GM11168 (cell line): ENCODE results near the gene MYL12A.
"Not testable (repeated sequence)": the region's sequence is repeated elsewhere in the genome, so short reads cannot be mapped to it uniquely, and the experiment has no call there.

Experiments
- in situ Hi-C: fragments of 300-500 bp; cut with MboI; formaldehyde crosslinking; loops from one replicate; pipeline ENCODE4 v1.12.0; 2022; ENCODE audit warnings: low sequenced_read_pairs; ENCODE audit not compliant: unreplicated experiment

Gene MYL12A

DNA sequence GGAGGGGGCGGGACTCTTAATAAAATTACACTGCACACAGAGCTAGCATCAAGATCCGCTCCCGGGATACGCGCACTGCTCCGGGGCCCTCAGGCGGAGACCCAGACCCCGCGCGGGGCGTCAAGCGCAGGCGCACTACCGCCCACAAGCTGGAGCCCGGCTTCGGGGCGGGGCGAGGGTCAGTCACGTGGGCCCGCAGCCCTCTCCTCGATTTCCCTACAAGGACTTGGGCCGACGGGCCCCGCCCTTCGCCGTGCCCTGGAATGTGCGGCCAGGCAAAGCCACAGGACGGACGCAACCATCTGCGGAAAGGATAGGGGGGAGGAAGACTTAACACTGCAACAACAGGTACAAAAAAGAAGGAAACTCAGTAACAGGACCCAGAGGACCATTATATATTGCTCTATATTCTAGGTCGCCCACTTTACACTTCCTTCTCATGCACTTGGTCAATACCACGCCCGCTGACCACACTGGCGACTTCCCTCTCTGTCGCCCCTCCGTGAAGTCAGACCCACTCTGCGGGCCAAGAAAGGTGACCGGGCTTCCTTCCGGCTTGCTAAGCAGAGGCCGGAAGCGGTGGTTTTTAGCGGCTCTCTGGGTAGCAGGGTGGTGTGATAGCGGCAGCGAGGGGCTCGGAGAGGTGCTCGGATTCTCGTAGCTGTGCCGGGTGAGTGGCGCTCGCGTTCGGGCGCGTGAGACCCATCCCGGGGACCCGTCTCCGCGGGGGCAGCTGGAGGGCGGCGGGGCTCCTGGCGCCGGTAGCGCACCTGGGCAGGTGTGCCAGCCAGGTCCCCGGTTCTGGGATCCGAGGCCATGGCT lies at the start of gene MYL12A:
Gene MYL12A, plus strand, starts transcription at position 562 of the 822 bp plus-strand sequence. CDS start 5,447 bp downstream, outside the sequence.
- in situ Hi-C loops = loop anchor here (5.0 to 25.0 kb wide), 3 partner anchors 253 to 660 kb away; no protein-coding TSS in a partner anchor

DNA sequence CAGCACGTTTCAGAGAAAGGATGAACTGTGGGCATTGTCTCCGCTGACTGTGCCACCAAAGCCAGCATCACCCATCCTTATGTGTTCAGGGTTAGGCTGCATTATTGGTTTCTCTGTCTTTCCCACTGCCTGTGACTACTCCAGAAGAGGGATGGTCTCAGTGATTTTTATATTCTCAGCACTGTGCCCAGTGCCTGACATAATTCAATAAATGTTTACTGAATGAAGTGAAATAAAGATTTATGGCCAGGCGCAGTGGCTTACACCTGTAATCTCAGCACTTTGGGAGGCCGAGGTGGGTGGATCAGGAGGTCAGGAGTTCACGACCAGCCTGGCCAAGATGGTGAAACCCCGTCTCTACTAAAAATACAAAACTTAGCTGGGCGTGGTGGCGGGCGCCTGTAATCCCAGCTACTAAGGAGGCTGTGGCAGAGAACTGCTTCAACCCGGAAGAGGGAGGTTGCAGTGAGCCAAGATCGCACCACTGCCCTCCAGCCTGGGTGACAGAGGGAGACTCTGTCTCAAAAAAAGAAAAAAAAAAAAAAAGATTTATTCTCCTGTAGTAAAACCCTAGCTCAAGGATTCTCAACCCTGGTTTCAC lies 49.2 kb upstream of the MYL12A start:
- in situ Hi-C loops = not testable (repeated sequence)

DNA sequence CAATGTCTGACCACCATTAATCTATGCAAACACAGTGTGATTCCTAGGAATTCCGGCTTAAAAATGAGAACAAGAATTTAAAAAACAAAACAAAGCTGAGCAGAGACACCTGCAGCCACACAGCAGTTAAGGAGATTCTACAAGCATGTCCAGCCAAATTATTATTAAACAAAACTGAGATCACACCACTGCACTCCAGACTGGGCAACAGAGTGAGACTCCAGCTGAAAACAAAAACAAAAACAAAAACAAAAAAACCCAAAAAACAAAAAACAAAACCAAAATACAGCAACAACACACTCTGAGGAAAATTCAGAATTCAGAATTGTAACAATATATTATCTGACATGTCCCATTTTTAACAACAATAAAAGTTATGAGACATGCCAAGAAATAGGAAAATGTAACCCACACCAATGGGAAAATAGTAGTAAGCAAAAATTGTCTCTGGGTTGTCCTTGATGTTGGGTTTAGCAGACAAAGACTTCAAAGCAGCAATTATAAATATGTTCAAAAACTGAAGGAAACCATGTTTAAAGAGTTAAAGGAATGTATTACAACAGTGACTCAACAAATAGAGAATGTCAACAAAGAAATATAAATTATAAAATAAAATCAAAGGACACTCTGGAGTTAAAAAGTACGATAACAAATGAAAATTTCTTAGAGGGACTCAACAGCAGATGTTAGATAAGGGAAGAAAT lies 47.5 kb upstream of the MYL12A start:
- in situ Hi-C loops = no loop called here

DNA sequence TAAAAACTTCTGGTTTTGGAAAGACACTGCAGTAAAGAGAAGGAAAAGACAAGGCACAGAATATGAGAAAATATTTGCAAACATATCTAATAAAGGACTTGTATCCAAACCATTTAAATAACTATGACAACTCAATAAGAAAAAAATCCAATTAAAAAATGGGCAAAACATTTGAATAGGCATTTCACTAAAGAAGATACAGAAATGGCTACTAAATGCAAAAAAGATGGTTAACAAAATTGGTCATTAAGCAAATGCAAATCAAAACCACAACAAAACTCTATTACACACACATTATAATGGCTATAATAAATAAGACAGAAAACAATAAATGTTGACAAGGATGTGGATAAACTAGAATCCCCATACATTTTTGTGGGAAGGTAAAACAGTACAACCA lies 42.4 kb upstream of the MYL12A start:
- in situ Hi-C loops = no loop called here

DNA sequence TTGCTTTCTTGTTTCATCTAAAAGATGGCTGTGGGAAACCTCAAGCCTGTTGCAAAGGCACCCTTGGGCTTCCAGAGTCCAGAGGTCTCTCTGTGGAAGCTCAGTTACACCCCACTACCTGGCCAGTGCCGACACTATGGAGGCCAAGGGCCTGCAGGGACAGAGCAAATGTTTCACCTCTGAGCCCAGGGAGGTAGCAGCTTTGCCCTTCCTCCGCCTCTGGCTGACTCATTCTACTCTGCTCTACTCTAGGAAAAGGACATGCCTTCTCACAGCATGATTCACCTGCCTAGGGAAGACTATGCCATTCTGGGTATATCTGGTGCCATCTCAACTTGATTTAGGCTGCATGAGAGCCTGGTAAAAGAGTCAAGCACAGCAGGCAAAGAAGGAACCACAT lies 40.0 kb upstream of the MYL12A start:
- in situ Hi-C loops = no loop called here

DNA sequence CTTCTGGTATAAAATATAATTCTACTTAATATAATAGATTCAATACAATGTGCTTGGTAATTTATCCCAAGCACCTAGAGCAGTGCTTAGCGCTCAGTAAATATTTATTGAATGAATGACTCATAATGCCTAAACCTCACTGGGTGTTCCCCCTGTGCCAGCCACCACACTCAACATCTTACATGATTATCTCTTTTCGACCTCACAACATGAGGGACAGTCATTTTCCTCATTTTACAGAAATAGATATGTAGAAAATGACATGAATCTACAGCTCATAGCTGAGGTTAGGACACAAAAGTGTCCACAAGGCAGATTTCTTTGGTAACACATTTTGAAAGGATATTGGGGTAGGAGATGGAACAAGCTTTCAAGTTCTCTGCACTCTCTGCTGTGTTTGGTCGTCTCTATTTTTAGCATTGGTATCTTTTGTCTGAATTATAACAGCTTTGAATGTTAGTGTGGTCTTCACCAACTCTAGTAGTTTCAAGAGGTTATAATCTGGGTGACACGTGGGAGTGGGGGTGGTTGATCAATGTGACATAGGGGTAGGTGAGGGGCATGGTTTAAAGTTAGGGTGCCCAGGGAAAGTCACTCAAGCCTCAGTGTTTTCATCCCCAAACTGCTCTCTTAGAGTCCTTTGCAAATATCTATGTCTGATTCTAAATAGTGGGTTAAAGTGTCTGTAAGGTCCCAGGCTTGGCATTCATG lies 37.6 kb upstream of the MYL12A start:
- in situ Hi-C loops = no loop called here

DNA sequence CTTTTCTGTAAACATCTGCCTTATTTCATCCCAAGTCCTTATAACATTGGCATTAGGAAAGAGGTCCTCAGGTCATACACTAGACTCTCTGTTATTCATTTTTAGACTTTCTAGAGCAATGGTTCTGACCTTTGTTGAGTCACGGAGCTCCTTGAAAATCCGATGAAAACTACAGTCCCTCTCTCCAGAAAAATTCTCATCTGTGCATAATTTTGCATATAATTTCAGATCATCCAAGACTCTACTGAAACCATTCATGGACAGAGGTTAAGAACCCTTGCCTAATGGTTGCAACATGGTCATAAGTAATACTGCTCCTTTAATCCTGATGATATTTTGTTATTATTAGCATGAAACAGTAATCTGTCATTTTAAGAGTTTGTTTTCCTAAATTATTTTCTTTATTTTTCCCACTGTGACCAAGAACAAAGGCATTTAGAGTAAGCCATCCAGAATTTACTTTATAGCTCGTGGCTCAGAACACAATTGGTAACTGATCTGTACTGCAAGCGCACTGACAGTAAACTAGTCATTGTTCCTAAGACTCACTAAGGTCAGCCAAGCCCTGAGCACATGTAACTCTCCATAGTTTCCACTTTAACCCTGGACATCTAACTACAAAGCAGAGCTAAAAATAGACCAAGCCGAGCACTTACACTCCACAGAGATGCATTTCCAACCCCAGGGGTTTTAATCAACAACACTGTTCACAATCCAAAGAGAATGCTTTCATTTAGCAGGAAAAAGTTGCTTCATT lies 36.2 kb upstream of the MYL12A start:
- in situ Hi-C loops = no loop called here

DNA sequence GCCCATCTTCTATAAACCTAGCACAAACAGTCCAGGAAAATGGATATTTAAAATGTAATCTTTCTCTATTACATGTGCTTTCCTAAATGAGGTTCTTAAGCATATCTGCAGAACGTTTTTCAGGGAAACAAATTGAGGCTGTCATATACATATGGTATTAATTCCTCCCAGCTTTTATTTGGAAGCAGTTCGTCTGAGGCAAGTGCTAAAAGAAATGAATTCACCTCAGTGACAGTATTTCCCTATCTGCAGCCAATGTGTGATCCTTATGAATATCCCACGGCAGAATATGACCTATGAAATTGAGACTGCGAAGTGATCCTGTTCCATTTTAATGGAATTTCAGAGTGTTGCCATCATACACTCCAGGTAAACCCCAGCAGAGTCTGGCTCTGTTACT lies 34.9 kb upstream of the MYL12A start:
- in situ Hi-C loops = no loop called here

DNA sequence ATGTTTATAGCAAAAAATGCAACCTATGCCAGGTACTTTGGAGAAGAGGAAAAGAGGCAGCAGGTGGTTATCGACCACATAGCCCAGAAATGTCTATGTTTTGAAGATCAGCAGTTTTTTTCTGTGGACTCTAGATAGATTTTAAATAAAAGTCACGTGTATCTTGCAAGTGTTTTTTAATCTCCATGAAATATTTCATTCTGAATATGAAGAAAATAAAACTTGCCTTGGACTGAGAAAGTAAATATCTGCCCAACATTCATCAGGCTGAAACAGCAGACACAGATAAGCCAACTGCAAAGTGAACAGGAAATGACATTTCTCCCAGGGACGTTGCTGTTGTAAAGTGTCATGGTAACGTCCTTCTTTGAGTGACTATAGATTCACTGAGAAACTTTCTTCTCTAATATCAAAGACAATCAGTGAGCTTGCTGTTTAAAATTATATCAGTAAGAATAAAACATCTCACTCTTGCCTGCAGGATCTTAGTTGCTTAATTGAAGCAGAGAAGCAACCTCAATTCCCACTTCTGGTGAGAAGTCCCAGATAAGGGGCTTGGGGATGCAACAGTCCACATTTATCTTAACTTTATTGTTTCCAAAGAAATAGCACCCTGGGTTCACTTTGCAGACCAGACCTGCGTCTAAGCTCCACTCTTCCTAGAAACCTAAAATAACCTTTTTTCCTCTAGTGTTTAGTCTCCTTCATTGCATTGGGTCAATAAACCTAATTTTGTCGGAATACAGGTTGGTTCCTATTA lies 34.1 kb upstream of the MYL12A start:
- in situ Hi-C loops = no loop called here

DNA sequence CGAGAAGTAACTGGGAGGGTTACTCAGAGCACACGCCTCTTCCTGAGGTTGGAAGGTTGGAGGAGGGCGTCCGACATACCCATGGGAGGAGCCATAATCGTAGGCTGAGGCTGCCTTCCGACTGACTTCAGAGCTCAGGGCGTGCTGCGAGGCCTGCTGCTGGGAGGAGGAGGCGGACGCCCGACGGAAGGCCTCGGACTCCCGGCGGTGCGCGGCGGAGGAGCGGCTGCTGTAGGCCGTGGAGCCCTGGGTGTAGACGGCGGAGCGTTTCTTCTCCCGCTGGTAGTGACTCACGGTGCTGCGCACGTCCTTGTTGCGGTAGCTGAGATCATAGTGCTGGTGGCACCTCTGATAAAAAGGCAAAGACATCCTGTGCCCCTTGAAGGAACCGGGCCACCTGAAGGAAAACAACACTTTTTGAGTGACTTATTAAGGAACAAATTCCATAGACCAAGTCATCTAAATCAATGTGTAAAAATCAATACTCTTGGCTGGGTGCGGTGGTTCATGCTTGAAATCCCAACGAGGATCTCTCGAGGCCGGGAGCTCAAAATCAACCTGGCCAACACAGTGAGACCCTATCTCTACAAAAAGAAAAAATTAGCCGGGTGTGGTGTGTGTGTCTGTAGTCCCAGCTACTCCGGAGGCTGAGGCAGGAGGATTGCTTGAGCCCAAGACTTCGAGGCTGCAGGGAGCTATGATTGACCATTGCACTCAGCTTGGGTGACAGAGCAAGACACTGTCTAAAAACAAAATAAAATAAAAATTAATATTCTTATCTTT lies 32.6 kb upstream of the MYL12A start:
- in situ Hi-C loops = no loop called here

DNA sequence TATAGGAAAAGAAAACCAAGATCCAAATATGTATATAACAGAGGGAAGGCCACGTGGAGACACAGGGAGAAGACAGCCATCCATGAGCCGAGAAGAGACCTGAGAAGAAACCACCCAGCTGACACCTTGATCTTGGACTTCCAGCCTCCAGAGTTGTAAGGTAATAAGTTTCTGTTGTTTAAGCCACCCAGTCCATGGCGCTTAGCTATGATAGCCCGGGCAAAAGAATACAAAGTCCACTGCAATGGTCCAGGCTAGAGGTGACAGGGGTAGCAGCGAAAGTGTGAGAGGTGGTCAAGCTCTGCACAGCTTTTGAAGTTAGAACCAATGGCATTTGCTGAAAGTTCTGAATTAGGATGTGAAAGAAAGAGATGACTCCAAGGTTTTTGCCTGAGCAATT lies 30.6 kb upstream of the MYL12A start:
- in situ Hi-C loops = no loop called here

DNA sequence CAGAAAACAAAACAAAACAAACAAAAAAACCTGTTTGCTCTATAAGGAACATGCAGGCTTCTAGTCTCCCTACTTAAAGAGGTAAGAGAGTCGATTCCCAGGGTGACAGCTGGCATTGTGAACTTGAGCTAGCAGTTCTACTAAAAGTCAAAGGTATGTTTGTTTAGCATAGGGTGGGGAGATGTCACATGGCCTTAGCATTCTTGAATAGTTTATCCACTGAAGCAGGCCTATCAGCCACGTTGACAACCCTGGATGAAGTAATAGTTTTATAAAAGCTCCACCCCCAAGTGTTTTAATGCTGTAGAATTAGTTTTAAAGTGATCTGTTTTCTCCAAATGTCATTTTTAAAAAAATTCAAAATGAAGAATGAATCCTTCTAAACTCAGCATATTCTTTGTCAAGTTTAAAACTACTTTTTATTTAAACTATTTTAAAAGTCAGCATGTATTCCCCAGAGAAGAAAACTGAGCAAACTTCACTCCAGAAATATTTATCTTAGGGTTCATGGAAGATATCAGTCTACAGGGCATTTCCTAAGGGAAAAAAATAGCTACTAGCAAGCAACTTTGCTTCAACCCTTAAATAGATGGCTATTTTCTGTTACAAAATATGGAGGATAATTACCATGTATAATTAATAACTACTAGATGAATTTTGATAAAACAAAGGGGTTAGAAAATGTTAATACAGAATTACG lies 29.5 kb upstream of the MYL12A start:
- in situ Hi-C loops = no loop called here

DNA sequence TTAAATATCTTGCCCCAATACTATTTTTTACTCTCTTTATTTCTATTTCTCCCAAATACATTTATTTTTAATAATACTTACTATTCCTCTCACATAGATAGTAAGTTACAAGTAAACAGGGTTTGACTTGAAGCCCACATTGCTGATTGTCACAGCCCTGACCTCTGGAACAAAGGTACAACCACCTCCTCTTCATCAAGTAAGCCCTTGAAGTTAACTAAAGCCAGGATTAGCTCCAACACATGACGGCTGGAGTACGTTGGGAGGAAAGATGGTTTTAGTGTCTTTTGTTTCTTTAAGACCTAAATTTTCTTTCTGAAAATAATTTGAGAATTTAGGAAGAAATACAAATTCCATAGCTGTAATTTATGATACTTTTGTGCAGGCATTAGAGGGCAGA lies 28.8 kb upstream of the MYL12A start:
- in situ Hi-C loops = no loop called here

DNA sequence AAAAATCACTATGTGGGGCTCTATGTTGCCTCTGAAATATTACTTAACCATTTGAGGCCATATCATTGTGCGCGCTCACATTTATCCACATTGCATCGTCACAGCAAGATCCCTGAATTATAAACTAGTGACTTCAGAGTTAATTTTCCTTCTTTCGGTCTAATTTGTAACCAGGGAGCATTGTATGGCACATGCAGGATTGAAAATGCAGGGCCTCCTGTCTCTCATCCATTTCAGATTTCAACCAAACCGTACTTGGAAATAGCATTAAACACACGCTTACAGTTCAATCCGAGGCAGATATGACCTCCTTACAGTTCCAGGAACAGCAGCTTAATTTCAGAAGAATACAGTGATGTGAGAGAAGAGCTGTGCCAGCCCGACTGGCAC lies 28.4 kb upstream of the MYL12A start:
- in situ Hi-C loops = no loop called here

DNA sequence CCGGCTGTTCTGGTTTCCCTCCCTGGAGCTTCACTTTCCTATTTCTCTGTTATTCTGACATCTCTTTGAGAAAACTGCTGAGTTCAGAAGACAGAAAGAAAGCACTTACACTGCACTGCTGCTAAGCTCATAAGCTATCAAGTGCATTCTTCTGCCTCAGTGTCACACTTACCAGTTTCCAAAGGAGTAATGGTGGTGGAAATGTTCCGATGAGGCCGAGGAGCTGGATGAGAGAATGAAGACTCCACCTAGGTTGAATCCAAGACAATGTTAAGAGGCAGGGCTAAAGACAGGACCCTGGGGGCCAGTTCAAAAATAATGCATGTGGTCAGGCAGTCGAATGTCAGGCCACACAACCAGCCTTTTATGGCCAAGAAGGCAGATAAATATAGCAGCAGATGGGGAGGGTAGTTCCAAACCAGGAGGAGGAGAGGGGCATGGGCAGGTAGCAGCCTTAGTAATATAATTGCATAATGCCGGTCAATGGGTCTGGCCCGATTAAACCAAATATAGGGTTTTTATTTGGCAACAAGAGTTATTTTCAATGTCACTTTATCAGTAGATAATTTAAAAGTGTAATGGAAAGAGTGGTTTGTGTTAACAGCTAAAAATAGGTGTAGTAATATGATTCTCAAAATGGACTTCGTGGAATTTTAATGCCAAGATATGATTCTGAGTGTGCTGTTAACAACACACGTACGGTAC lies 27.8 kb upstream of the MYL12A start, which contains the start of gene MYOM1:
Gene MYOM1, minus strand, starts transcription at position 338 of the 705 bp plus-strand sequence. CDS start 4,745 bp downstream, outside the sequence.
- in situ Hi-C loops = no loop called here

DNA sequence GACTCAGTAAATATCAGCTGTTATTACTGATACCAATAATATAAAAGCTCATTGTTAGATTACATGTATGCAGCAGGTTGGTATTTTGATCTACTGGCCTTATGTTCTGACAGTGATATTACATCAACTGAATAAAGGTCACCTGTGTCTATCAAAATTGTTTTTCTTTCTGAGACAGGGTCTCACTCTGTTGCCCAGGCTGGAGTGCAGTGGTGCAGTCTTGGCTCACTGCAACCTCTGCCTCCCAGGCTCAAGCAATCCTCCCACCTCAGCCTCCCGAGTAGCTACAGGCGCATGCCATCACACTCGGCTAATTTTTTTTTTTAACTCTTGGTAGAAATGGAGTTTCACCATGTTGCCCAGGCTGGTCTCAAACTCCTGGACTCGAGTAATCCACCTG lies 26.7 kb upstream of the MYL12A start:
- in situ Hi-C loops = not testable (repeated sequence)

DNA sequence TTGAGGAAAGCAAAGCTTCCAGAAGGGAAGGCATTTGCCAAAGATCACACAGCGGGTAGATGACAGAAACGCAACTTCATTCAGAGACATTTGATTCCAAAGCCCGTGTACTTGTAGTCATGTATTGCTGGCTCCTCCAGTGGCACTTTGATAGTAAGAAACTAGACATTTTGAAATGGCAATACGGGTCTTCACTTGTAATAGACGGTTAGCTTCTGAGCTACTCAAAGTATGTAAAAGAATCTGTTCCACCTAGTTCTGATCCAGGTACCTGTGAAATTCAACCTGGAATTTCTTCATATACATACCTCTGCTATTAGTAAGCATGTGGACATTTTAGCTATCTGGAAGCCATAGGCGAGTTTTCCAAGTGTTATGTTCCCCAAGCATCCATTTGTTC lies 26.1 kb upstream of the MYL12A start:
- in situ Hi-C loops = no loop called here
